GM06990 (cell line): ENCODE measurements around the gene CAPN15.

Source experiments
- DNase-seq: peaks from one replicate; pipeline ENCODE4 v3.0.0-alpha.2; 2011; ENCODE audit not compliant: insufficient read length; ENCODE audit errors: extremely low read depth
- H3K27me3 ChIP-seq: replicated peaks from 2 replicates; pipeline ENCODE4 v1.6.0; 2011; ENCODE audit warnings: low read length; ENCODE audit not compliant: control insufficient read depth, insufficient read depth
- H3K36me3 ChIP-seq: 2 replicates; pipeline ENCODE4 v1.5.1; 2011; ENCODE audit warnings: low read length; ENCODE audit not compliant: control insufficient read depth, insufficient read depth
- H3K4me3 ChIP-seq: replicated peaks from 2 replicates; pipeline ENCODE4 v1.5.1; 2011; ENCODE audit warnings: low read depth, mild to moderate bottlenecking, control low read depth, low read length
- TF ChIP-seq, protein P1 (sequence below): IDR thresholded peaks from 2 replicates; pipeline ENCODE4 v1.5.1; 2011; ENCODE audit warnings: low read length, control low read depth, mild to moderate bottlenecking, inconsistent platforms; ENCODE audit not compliant: insufficient read depth, poor library complexity, severe bottlenecking

Gene CAPN15

GRCh38 chr16:513950-514349 is 13.6 kb upstream of the CAPN15 start:
- H3K27me3 ChIP-seq, result no peaks in the 10 kb centered on the region
- H3K36me3 ChIP-seq, result peaks cover 9% of the 10 kb centered on the region
- TF ChIP-seq, protein P1, sequence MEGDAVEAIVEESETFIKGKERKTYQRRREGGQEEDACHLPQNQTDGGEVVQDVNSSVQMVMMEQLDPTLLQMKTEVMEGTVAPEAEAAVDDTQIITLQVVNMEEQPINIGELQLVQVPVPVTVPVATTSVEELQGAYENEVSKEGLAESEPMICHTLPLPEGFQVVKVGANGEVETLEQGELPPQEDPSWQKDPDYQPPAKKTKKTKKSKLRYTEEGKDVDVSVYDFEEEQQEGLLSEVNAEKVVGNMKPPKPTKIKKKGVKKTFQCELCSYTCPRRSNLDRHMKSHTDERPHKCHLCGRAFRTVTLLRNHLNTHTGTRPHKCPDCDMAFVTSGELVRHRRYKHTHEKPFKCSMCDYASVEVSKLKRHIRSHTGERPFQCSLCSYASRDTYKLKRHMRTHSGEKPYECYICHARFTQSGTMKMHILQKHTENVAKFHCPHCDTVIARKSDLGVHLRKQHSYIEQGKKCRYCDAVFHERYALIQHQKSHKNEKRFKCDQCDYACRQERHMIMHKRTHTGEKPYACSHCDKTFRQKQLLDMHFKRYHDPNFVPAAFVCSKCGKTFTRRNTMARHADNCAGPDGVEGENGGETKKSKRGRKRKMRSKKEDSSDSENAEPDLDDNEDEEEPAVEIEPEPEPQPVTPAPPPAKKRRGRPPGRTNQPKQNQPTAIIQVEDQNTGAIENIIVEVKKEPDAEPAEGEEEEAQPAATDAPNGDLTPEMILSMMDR, result no peak
- no peak for DNase-seq
- H3K4me3 ChIP-seq, result no peak overlapping the region

GRCh38 chr16:515175-515938 is 12.2 kb upstream of the CAPN15 start:
- TF ChIP-seq, protein P1, result no peak
- DNase-seq, result no peak
- H3K36me3 ChIP-seq, result peaks cover 17% of the 10 kb centered on the region
- H3K4me3 ChIP-seq, result no peak overlapping the region
- H3K27me3 ChIP-seq, result no peaks in the 10 kb centered on the region

DNA sequence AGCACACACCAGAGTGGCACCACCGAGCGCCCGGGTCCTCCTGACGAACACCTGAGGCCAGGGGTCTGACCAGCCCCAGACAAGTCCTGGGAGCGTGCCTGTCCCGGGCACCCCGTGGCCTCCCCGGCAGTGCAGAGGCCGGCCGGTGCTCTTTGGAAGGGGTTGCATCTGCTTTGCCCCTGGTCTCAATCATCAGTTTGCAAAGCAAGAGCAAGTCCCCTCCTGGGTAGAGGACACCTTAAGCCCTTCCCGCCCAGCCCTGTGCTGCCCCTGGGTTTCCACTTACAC is 11.6 kb upstream of the CAPN15 start:
- no peak for DNase-seq
- no peaks in the 10 kb centered on the region for H3K27me3 ChIP-seq
- TF ChIP-seq, protein P1, result no peak
- peaks cover 17% of the 10 kb centered on the region for H3K36me3 ChIP-seq
- H3K4me3 ChIP-seq, result no peak overlapping the region

DNA sequence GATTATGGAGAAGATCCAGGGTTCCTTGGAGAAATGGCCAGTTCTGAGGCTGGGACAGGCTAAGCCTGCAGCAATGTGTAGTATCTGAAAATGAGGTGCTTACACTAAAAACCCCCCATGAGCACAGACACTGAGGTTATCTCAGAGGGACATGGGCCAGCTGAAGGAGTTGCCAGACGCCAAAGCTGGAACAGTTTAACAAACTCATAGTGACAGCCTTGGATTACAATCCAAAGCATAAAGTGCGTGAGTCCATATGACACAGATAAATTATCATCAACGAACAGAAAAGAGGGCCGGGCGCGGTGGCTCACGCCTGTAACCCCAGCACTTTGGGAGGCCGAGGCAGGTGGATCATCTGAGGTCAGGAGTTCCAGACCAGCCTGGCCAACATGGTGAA is 11.2 kb upstream of the CAPN15 start:
- TF ChIP-seq, protein P1, result no peak
- H3K36me3 ChIP-seq, result peaks cover 17% of the 10 kb centered on the region
- no peak for DNase-seq
- H3K4me3 ChIP-seq, result no peak overlapping the region
- no peaks in the 10 kb centered on the region for H3K27me3 ChIP-seq

GRCh38 chr16:518858-519257 is 8.7 kb upstream of the CAPN15 start:
- DNase-seq, result no peak
- Histone ChIP-seq H3K36me3 (peaks cover 17% of the 10 kb centered on the region), H3K27me3 (no peaks in the 10 kb centered on the region), H3K4me3 (no peak overlapping the region)
- TF ChIP-seq, protein P1, result no peak

- no peak overlapping the region for H3K4me3 ChIP-seq
- peaks cover 17% of the 10 kb centered on the region for H3K36me3 ChIP-seq
- H3K27me3 ChIP-seq, result no peaks in the 10 kb centered on the region
- TF ChIP-seq, protein P1, result no peak
- no peak for DNase-seq
Observed at GRCh38 chr16:519425-519824, 8.1 kb upstream of the CAPN15 start.
